HL-60 (cell line): ENCODE measurements around the gene SPTBN5.

ENCODE experiments used
- DNase-seq, 2 experiments: peaks; one replicate each; pipeline ENCODE4 v3.0.0-alpha.2; 2010 to 2020; ENCODE audit warnings: low read depth in 1 of 2, low spot score in 1 of 2
- H3K27ac ChIP-seq: fragments of 250-450 bp; sonication (Bioruptor Pico); replicated peaks from 2 replicates; pipeline ENCODE4 v1.5.1; 2020; ENCODE audit warnings: mild to moderate bottlenecking, moderate library complexity
- H3K27me3 ChIP-seq: fragments of 250-450 bp; sonication (Bioruptor Pico); 2 replicates; pipeline ENCODE4 v1.5.1; 2021; ENCODE audit warnings: mild to moderate bottlenecking, moderate library complexity; ENCODE audit not compliant: insufficient read depth, poor library complexity, severe bottlenecking
- H3K4me3 ChIP-seq: replicated peaks from 2 replicates; pipeline ENCODE4 v1.5.1; 2011; ENCODE audit warnings: mild to moderate bottlenecking, control low read depth, low read length; ENCODE audit not compliant: insufficient read depth
- CTCF ChIP-seq: IDR thresholded peaks from one replicate; pipeline ENCODE4 v1.5.1; 2011; ENCODE audit warnings: low read length, control low read depth, inconsistent platforms; ENCODE audit not compliant: insufficient read depth
- GABPA ChIP-seq: IDR thresholded peaks from 2 replicates; pipeline ENCODE4 v1.6.1; 2012; ENCODE audit warnings: low read depth
- POLR2AphosphoS5 ChIP-seq: IDR thresholded peaks from 2 replicates; pipeline ENCODE4 v1.6.1; 2012; ENCODE audit warnings: low read depth
- REST ChIP-seq: IDR thresholded peaks from 2 replicates; pipeline ENCODE4 v1.6.1; 2012; ENCODE audit warnings: low read depth; ENCODE audit not compliant: insufficient replicate concordance
- SPI1 ChIP-seq: IDR thresholded peaks from 2 replicates; pipeline ENCODE4 v1.6.1; 2012; ENCODE audit warnings: low read depth, mild to moderate bottlenecking, borderline replicate concordance

Gene SPTBN5

GRCh38 chr15:41851755-41852370 lies 42.0 kb downstream of the SPTBN5 start:
- DNase-seq, result no peak
- H3K4me3 ChIP-seq, result no peak overlapping the region
- no peak overlapping the region for H3K27ac ChIP-seq
- H3K27me3 ChIP-seq, result no peaks in the 10 kb centered on the region
- TF ChIP-seq CTCF (no peak), POLR2AphosphoS5 (no peak), GABPA (no peak), SPI1 (no peak), REST (no peak)

GRCh38 chr15:41851167-41851523 lies 42.7 kb downstream of the SPTBN5 start:
- no peak overlapping the region for H3K4me3 ChIP-seq
- TF ChIP-seq SPI1, result no peak
- no peak for TF ChIP-seq GABPA
- TF ChIP-seq REST, result no peak
- TF ChIP-seq CTCF, result no peak
- no peak for TF ChIP-seq POLR2AphosphoS5
- H3K27me3 ChIP-seq, result no peaks in the 10 kb centered on the region
- no peak overlapping the region for H3K27ac ChIP-seq
- no peak for DNase-seq

GRCh38 chr15:41850482-41851166 lies 43.2 kb downstream of the SPTBN5 start:
- TF ChIP-seq GABPA (no peak), REST (no peak)
- no peak for DNase-seq
- no peak overlapping the region for H3K27ac ChIP-seq
- H3K4me3 ChIP-seq, result no peak overlapping the region
- H3K27me3 ChIP-seq, result no peaks in the 10 kb centered on the region
